ENCODE data around the gene BDKRB2. TPM values are rescaled to one million over a fixed set of nuclear protein-coding genes. Genes with fewer than 3 reads are reported as not detected.
"Not testable (repeated sequence)": the region's sequence is repeated elsewhere in the genome, so short reads cannot be mapped to it uniquely, and the experiment has no call there.

Gene BDKRB2
- total and polyA plus RNA-seq, 2 donors (not counting 1 experiment from before 2014, with no cell fraction given): not detected

DNA sequence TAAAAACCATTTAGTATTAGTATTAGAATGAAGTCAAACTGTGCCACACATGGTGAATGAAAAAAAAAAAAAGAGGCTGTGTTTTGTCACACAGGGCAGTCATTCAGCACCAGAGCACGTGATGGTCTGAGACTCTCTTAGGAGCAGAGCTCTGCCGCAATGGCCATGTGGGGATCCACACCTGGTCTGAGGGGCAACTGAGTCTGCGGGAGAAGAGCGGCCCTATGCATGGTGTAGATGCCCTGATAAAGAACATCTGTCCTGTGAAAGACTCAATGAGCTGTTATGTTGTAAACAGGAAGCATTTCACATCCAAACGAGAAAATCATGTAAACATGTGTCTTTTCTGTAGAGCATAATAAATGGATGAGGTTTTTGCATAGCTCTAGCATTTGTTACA, 39.1 kb downstream of the BDKRB2 start:
- ChIA-PET CTCF (no interaction called here), POLR2A (no interaction called here)
- Histone ChIP-seq H4K20me1 (ENCODE audit: control insufficient read depth, insufficient read depth, low read length, poor library complexity, severe bottlenecking) (no peaks in the 10 kb centered on the region), H2AFZ (ENCODE audit: insufficient read depth, low read depth, low read length, poor library complexity, severe bottlenecking) (no peak overlapping the region), H3K36me3 (replicated peaks in 1 of 2; ENCODE audit: control extremely low read depth in 1 of 2, control insufficient read depth in 1 of 2, extremely low read depth in 1 of 2, insufficient read depth in 2 of 2, low read length in 1 of 2) (no peaks in the 10 kb centered on the region), H3K9ac (ENCODE audit: low read length) (no peak overlapping the region), H3K9me3 (ENCODE audit: control extremely low read depth in 1 of 3, control insufficient read depth in 2 of 3, insufficient read depth in 1 of 3, low read length in 2 of 3) (peaks cover 0 to 17% (median 0%) of the 10 kb centered on the region in 3 donors), H3K4me2 (replicated peaks; ENCODE audit: low read depth, low read length, poor library complexity, severe bottlenecking) (no peak overlapping the region), H3K4me1 (ENCODE audit: control insufficient read depth in 2 of 2, insufficient read depth in 2 of 2, low read length in 2 of 2) (no peaks in the 10 kb centered on the region), H3K27me3 (replicated peaks in 1 of 4; ENCODE audit: control extremely low read depth in 1 of 4, control insufficient read depth in 3 of 4, insufficient read depth in 4 of 4, low read length in 3 of 4) (peaks cover 0 to 10% (median 0%) of the 10 kb centered on the region in 4 experiments), H3K4me3 (ENCODE audit: control extremely low read depth in 1 of 5, extremely low read depth in 1 of 5, insufficient read depth in 1 of 5, low read depth in 2 of 5, low read length in 4 of 5) (no peak overlapping the region), H3K27ac (ENCODE audit: low read length in 2 of 2) (no peak overlapping the region), H3K79me2 (ENCODE audit: control insufficient read depth, insufficient read depth, low read length) (no peaks in the 10 kb centered on the region)
- TF ChIP-seq, protein P1, sequence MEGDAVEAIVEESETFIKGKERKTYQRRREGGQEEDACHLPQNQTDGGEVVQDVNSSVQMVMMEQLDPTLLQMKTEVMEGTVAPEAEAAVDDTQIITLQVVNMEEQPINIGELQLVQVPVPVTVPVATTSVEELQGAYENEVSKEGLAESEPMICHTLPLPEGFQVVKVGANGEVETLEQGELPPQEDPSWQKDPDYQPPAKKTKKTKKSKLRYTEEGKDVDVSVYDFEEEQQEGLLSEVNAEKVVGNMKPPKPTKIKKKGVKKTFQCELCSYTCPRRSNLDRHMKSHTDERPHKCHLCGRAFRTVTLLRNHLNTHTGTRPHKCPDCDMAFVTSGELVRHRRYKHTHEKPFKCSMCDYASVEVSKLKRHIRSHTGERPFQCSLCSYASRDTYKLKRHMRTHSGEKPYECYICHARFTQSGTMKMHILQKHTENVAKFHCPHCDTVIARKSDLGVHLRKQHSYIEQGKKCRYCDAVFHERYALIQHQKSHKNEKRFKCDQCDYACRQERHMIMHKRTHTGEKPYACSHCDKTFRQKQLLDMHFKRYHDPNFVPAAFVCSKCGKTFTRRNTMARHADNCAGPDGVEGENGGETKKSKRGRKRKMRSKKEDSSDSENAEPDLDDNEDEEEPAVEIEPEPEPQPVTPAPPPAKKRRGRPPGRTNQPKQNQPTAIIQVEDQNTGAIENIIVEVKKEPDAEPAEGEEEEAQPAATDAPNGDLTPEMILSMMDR (IDR thresholded peaks at IDR 0.05): no peak
- TF ChIP-seq EZH2 (IDR thresholded peaks at IDR 0.05; ENCODE audit: borderline replicate concordance, insufficient read depth, low read depth, low read length, poor library complexity, severe bottlenecking): no peak
- no peak for DNase-seq
- Mint-ChIP-seq H3K27ac (no peak overlapping the region), H3K4me3 (no peak overlapping the region), H3K9me3 (ENCODE audit: insufficient read depth) (peaks cover 2% of the 10 kb centered on the region), H3K4me1 (no peaks in the 10 kb centered on the region), H3K27me3 (peaks cover 25% of the 10 kb centered on the region)
- ATAC-seq (ENCODE audit: low read depth): no peak
- WGBS (ENCODE audit: insufficient coverage): 72% methylated on average over 2 of the region's 5 CpGs
- intact Hi-C loops (cut with micrococcal nuclease): no loop called here

DNA sequence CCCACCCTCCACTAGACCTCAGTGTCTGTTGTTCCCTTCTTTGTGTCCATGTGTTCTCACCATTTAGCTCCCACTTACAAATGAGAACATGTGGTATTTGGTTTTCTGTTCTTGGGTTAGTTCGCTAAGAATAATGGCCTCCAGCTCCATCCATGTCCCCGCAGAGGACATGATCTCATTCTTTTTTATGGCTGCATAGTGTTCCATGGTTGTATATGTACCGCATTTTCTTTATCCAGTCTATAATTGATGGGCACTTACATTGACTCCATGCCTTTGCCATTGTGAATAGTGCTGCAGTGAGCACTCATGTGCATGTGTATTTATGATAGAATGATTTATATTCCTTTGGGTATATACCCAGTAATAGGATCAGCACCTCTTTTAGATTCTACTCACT, 40.4 kb downstream of the BDKRB2 start:
- H3K4me2 ChIP-seq (replicated peaks; ENCODE audit: low read depth, low read length, poor library complexity, severe bottlenecking); CTCF ChIA-PET; H3K4me1 ChIP-seq (ENCODE audit: control insufficient read depth in 2 of 2, insufficient read depth in 2 of 2, low read length in 2 of 2); H3K27ac Mint-ChIP-seq; H3K36me3 ChIP-seq (replicated peaks in 1 of 2; ENCODE audit: control extremely low read depth in 1 of 2, control insufficient read depth in 1 of 2, extremely low read depth in 1 of 2, insufficient read depth in 2 of 2, low read length in 1 of 2); H3K4me3 Mint-ChIP-seq; H4K20me1 ChIP-seq (ENCODE audit: control insufficient read depth, insufficient read depth, low read length, poor library complexity, severe bottlenecking); H3K79me2 ChIP-seq (ENCODE audit: control insufficient read depth, insufficient read depth, low read length); H3K9me3 Mint-ChIP-seq (ENCODE audit: insufficient read depth); POLR2A ChIA-PET; H3K27ac ChIP-seq (ENCODE audit: low read length in 2 of 2); H2AFZ ChIP-seq (ENCODE audit: insufficient read depth, low read depth, low read length, poor library complexity, severe bottlenecking); intact Hi-C loops (cut with micrococcal nuclease); H3K4me3 ChIP-seq (ENCODE audit: control extremely low read depth in 1 of 5, extremely low read depth in 1 of 5, insufficient read depth in 1 of 5, low read depth in 2 of 5, low read length in 4 of 5); DNase-seq; H3K4me1 Mint-ChIP-seq; ATAC-seq (ENCODE audit: low read depth); H3K9ac ChIP-seq (ENCODE audit: low read length): not testable (repeated sequence)
- Histone ChIP-seq H3K27me3 (replicated peaks in 1 of 4; ENCODE audit: control extremely low read depth in 1 of 4, control insufficient read depth in 3 of 4, insufficient read depth in 4 of 4, low read length in 3 of 4) (peaks cover 0 to 17% (median 0%) of the 10 kb centered on the region in 4 experiments), H3K9me3 (ENCODE audit: control extremely low read depth in 1 of 3, control insufficient read depth in 2 of 3, insufficient read depth in 1 of 3, low read length in 2 of 3) (peaks cover 0 to 17% (median 0%) of the 10 kb centered on the region in 3 donors)
- peaks cover 28% of the 10 kb centered on the region for H3K27me3 Mint-ChIP-seq
- WGBS (ENCODE audit: insufficient coverage): 100% methylated on average over 2 of the region's 3 CpGs

Data from B cell (primary cell).